Uterus (tissue), 2 donors: ENCODE results near the gene CNST.

Source experiments
- POLR2A ChIP-seq, 2 donors: fragments of 450-650 bp; IDR thresholded peaks; one replicate each; pipeline ENCODE4 v1.6.1; 2016; ENCODE audit warnings: antibody characterized with exemption in 2 of 2, mild to moderate bottlenecking in 1 of 2, moderate library complexity in 1 of 2
- TF ChIP-seq, protein P1 (sequence below), 4 experiments: fragments of 200-600 bp in 2 of 4; fragments of 450-650 bp in 2 of 4; sonication (generic) in 2 of 4; IDR thresholded peaks; one replicate each; pipeline ENCODE4 v1.5.1; 2016 to 2019; ENCODE audit warnings: antibody characterized with exemption in 4 of 4, mild to moderate bottlenecking in 2 of 4, moderate library complexity in 1 of 4

DNA sequence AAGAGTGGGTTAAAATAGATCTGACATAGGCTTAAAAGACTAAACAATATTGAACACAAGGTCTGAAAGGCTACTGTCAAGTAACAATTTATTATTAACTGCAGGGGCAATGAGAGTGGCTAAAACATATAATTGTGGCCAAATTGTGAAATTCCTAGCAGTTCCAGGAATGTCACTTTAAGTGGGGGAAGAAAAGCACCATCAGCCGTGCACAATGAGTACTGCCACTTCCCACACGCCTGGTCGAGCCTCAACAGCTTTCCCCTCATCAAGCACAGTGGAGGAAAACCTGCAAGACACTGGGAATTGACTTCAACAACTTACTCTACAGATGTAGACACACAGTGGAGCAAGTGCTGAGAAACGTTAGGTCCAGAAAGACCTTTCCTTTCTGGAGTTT, 16.6 kb upstream of the CNST start:
- TF ChIP-seq, protein P1, sequence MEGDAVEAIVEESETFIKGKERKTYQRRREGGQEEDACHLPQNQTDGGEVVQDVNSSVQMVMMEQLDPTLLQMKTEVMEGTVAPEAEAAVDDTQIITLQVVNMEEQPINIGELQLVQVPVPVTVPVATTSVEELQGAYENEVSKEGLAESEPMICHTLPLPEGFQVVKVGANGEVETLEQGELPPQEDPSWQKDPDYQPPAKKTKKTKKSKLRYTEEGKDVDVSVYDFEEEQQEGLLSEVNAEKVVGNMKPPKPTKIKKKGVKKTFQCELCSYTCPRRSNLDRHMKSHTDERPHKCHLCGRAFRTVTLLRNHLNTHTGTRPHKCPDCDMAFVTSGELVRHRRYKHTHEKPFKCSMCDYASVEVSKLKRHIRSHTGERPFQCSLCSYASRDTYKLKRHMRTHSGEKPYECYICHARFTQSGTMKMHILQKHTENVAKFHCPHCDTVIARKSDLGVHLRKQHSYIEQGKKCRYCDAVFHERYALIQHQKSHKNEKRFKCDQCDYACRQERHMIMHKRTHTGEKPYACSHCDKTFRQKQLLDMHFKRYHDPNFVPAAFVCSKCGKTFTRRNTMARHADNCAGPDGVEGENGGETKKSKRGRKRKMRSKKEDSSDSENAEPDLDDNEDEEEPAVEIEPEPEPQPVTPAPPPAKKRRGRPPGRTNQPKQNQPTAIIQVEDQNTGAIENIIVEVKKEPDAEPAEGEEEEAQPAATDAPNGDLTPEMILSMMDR (IDR thresholded peaks at IDR 0.05), result no peak
- no peak for TF ChIP-seq POLR2A (IDR thresholded peaks at IDR 0.05)
